B cell (primary cell): Measurements from ENCODE around the gene SHLD1. TPM values are rescaled to one million over a fixed set of nuclear protein-coding genes. Genes with fewer than 3 reads are reported as not detected.

Source experiments
- ATAC-seq: fragments of 200-7000 bp; cut with Tn5 transposase; one replicate; pipeline ENCODE4 v1.10.0; 2021; ENCODE audit warnings: low read depth, mild to moderate bottlenecking, moderate number of reproducible peaks, moderate library complexity
- CTCF ChIA-PET: fragments of 350-600 bp; sonication (Branson Sonifier 250); formaldehyde crosslinking; loops from one replicate; lab custom pipeline; 2021; ENCODE audit warnings: antibody characterized with exemption, inconsistent platforms; lab: Charles Lee
- POLR2A ChIA-PET: fragments of 350-600 bp; sonication (Branson Sonifier 250); formaldehyde crosslinking; loops from one replicate; lab custom pipeline; 2021; ENCODE audit warnings: antibody characterized with exemption; lab: Charles Lee
- DNase-seq: peaks from one replicate; pipeline ENCODE4 v3.0.0; 2013
- H2AFZ ChIP-seq: 2 replicates; pipeline ENCODE4 v1.6.1; 2012; ENCODE audit warnings: mild to moderate bottlenecking, low read depth, low read length; ENCODE audit not compliant: insufficient read depth, poor library complexity, severe bottlenecking
- H3K27ac ChIP-seq, 2 donors: 1 replicate in 1 of 2; 2 replicates in 1 of 2; pipeline ENCODE4 v1.5.1; 2012 to 2013; ENCODE audit warnings: low read length in 2 of 2, mild to moderate bottlenecking in 2 of 2, moderate library complexity in 1 of 2
- H3K27me3 ChIP-seq, 4 experiments: fragments of 200-600 bp in 1 of 4; sonication (generic) in 1 of 4; replicated peaks in 1 of 4; 1 replicate in 2 of 4; 2 replicates in 2 of 4; pipeline versions ENCODE4 v1.6.1 to v1.7.0; 2013 to 2016; ENCODE audit warnings: low read length in 3 of 4, mild to moderate bottlenecking in 2 of 4, mixed read lengths in 1 of 4, moderate library complexity in 1 of 4; ENCODE audit not compliant: insufficient read depth in 4 of 4, control insufficient read depth in 3 of 4; ENCODE audit errors: control extremely low read depth in 1 of 4
- H3K36me3 ChIP-seq, 2 experiments: replicated peaks in 1 of 2; 1 replicate in 1 of 2; 2 replicates in 1 of 2; pipeline versions ENCODE4 v1.6.1 to v1.7.1; 2013; ENCODE audit warnings: low read length in 1 of 2; ENCODE audit not compliant: insufficient read depth in 2 of 2, control insufficient read depth in 1 of 2; ENCODE audit errors: control extremely low read depth in 1 of 2, extremely low read depth in 1 of 2
- H3K4me1 ChIP-seq, 2 donors: fragments of 200-600 bp in 1 of 2; sonication (generic) in 1 of 2; 1 replicate in 1 of 2; 2 replicates in 1 of 2; pipeline versions ENCODE4 v1.5.1 to v1.6.1; 2013 to 2017; ENCODE audit warnings: low read length in 2 of 2; ENCODE audit not compliant: control insufficient read depth in 2 of 2, insufficient read depth in 2 of 2
- H3K4me2 ChIP-seq: replicated peaks from 2 replicates; pipeline ENCODE3; 2012; ENCODE audit warnings: mild to moderate bottlenecking, low read depth, low read length; ENCODE audit not compliant: poor library complexity, severe bottlenecking
- H3K4me3 ChIP-seq, 5 experiments: fragments of 200-600 bp in 1 of 5; sonication (generic) in 1 of 5; 1 replicate in 3 of 5; 2 replicates in 2 of 5; pipeline versions ENCODE4 v1.5.1 to v1.7.0; 2011 to 2016; ENCODE audit warnings: low read length in 4 of 5, mild to moderate bottlenecking in 4 of 5, low read depth in 2 of 5, control low read depth in 1 of 5, moderate library complexity in 1 of 5; ENCODE audit not compliant: insufficient read depth in 1 of 5; ENCODE audit errors: control extremely low read depth in 1 of 5, extremely low read depth in 1 of 5
- H3K79me2 ChIP-seq: fragments of 200-600 bp; sonication (generic); one replicate; pipeline ENCODE4 v1.6.0; 2016; ENCODE audit warnings: low read length; ENCODE audit not compliant: control insufficient read depth, insufficient read depth
- H3K9ac ChIP-seq: fragments of 200-600 bp; sonication (generic); 2 replicates; pipeline ENCODE4 v1.6.1; 2017; ENCODE audit warnings: mild to moderate bottlenecking, low read length, moderate library complexity
- H3K9me3 ChIP-seq, 3 donors: one replicate each; pipeline versions ENCODE4 v1.6.1 to v1.7.1; 2013; ENCODE audit warnings: low read length in 2 of 3; ENCODE audit not compliant: control insufficient read depth in 2 of 3, insufficient read depth in 1 of 3; ENCODE audit errors: control extremely low read depth in 1 of 3
- H4K20me1 ChIP-seq: 2 replicates; pipeline ENCODE4 v1.6.0; 2012; ENCODE audit warnings: mild to moderate bottlenecking, low read length; ENCODE audit not compliant: insufficient read depth, control insufficient read depth, poor library complexity, severe bottlenecking
- H3K27ac Mint-ChIP-seq: one replicate; pipeline ENCODE4 v1.8.0; 2021; ENCODE audit warnings: mixed read lengths
- H3K27me3 Mint-ChIP-seq: one replicate; pipeline ENCODE4 v1.8.0; 2021; ENCODE audit warnings: mixed read lengths
- H3K4me1 Mint-ChIP-seq: one replicate; pipeline ENCODE4 v1.8.0; 2021; ENCODE audit warnings: mixed read lengths
- H3K4me3 Mint-ChIP-seq: one replicate; pipeline ENCODE4 v1.8.0; 2021; ENCODE audit warnings: mixed read lengths
- H3K9me3 Mint-ChIP-seq: one replicate; pipeline ENCODE4 v1.8.0; 2022; ENCODE audit warnings: mixed read lengths; ENCODE audit not compliant: insufficient read depth
- EZH2 ChIP-seq: IDR thresholded peaks from 2 replicates; pipeline ENCODE4 v1.6.1; 2012; ENCODE audit warnings: borderline replicate concordance, low read depth, mild to moderate bottlenecking, moderate library complexity, low read length; ENCODE audit not compliant: insufficient read depth, poor library complexity, severe bottlenecking
- WGBS: methylation state at CpG from one replicate; pipeline ENCODE4 v1.1.5; 2013; ENCODE audit warnings: missing lambda C conversion rate; ENCODE audit not compliant: insufficient coverage; 5-methylcytosine and 5-hydroxymethylcytosine counted together
- intact Hi-C: fragments of 100-400 bp; cut with micrococcal nuclease; formaldehyde crosslinking; loops from one replicate; pipeline ENCODE4 v1.10.0; 2022
- polyA plus RNA-seq: library from polyadenylated mRNA; depleted of rRNA; stranded (reverse); fragments of >200 nt; gene quantifications from 2 replicates; pipeline ENCODE4 v1.2.3, GENCODE V29; 2012
- total RNA-seq, 2 donors: library from RNA; stranded (reverse); fragments of 120-200 nt in 1 of 2; gene quantifications; 1 replicate in 1 of 2; 2 replicates in 1 of 2; pipeline versions ENCODE4 v1.2.3 to v1.2.4, GENCODE V29; 2013 to 2022
- TF ChIP-seq, protein P1 (sequence below): fragments of 200-600 bp; IDR thresholded peaks from one replicate; pipeline ENCODE4 v1.8.0; 2022; ENCODE audit warnings: antibody characterized with exemption, mild to moderate bottlenecking

Gene SHLD1
- total and polyA plus RNA-seq, 2 donors (not counting 1 experiment from before 2014, with no cell fraction given) = 15.4 to 18.5 TPM

DNA sequence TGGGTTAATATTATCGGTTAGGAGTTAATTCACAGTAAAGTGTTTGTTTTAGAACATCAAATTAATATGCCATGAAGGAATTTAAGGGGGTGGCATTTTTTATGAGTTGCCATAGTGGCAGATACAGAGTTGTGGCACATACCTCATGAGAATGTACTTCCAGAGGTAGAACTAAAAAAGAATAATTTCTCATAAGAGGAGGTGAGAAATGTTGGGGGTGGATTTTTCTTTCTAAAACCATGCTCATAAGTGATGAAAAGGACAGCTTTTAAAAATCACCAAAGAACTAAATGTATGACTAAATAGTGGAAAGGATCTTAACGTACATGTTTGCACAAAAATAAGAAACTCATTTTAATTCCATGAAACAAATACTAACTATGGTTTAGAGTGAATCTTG lies 58.7 kb downstream of the SHLD1 start:
- ChIA-PET CTCF (interaction anchor here (1.1 to 2.9 kb wide), 2 partner anchors 252 to 280 kb away, joined by 3 to 7 read pairs; no protein-coding TSS in a partner anchor), POLR2A (no interaction called here)
- peaks cover 22% of the 10 kb centered on the region for H3K4me1 Mint-ChIP-seq

DNA sequence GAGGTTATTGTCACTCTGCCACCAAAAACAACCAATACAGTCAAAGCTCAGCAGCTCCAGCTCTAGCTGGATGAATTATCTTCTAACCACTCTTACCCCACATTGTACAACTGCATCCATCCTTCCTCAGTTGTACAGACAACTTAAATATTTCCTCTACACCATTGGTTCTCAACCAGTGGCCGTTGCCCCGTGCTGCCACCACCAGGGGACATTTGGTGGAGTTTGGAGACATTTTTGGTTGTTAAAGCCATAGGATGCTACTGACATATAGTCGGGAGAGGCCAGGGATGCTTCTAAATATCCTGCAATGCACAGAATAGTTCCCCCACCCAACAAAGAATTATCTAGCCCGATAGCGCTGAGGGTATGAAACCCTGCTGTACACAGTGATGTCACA lies 59.3 kb downstream of the SHLD1 start:
- no peaks in the 10 kb centered on the region for H4K20me1 ChIP-seq
- H3K27me3 ChIP-seq = no peaks in the 10 kb centered on the region
- intact Hi-C loops = no loop called here
- no peak for ATAC-seq
- peaks cover 0 to 2% of the 10 kb centered on the region in 2 experiments for H3K36me3 ChIP-seq
- H3K79me2 ChIP-seq = peaks cover 11% of the 10 kb centered on the region
- no peak overlapping the region for H2AFZ ChIP-seq
- ChIA-PET POLR2A (no interaction called here), CTCF (no interaction called here)
- no peak for TF ChIP-seq EZH2
- TF ChIP-seq, protein P1, sequence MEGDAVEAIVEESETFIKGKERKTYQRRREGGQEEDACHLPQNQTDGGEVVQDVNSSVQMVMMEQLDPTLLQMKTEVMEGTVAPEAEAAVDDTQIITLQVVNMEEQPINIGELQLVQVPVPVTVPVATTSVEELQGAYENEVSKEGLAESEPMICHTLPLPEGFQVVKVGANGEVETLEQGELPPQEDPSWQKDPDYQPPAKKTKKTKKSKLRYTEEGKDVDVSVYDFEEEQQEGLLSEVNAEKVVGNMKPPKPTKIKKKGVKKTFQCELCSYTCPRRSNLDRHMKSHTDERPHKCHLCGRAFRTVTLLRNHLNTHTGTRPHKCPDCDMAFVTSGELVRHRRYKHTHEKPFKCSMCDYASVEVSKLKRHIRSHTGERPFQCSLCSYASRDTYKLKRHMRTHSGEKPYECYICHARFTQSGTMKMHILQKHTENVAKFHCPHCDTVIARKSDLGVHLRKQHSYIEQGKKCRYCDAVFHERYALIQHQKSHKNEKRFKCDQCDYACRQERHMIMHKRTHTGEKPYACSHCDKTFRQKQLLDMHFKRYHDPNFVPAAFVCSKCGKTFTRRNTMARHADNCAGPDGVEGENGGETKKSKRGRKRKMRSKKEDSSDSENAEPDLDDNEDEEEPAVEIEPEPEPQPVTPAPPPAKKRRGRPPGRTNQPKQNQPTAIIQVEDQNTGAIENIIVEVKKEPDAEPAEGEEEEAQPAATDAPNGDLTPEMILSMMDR = no peak
- no peak overlapping the region for H3K27ac ChIP-seq
- H3K27me3 Mint-ChIP-seq = no peaks in the 10 kb centered on the region
- H3K4me1 ChIP-seq = peaks cover 4 to 12% of the 10 kb centered on the region in 2 donors
- H3K9ac ChIP-seq = no peak overlapping the region
- no peak overlapping the region for H3K4me3 Mint-ChIP-seq
- no peak for DNase-seq
- no CpG with 5 or more reads among the region's 5 CpGs for WGBS
- H3K9me3 ChIP-seq = no peaks in the 10 kb centered on the region
- H3K9me3 Mint-ChIP-seq = no peaks in the 10 kb centered on the region
- no peak overlapping the region for H3K27ac Mint-ChIP-seq
- no peak overlapping the region for H3K4me2 ChIP-seq
- no peak overlapping the region for H3K4me3 ChIP-seq
- peaks cover 18% of the 10 kb centered on the region for H3K4me1 Mint-ChIP-seq

More for the DNA sequence above, 58.7 kb downstream of the SHLD1 start:
- intact Hi-C loops = no loop called here
- H3K9me3 ChIP-seq = no peaks in the 10 kb centered on the region
- H3K27ac ChIP-seq = no peak overlapping the region
- peaks cover 7 to 18% of the 10 kb centered on the region in 2 donors for H3K4me1 ChIP-seq
- no peak overlapping the region for H3K27ac Mint-ChIP-seq
- no peak overlapping the region for H2AFZ ChIP-seq
- no peaks in the 10 kb centered on the region for H3K27me3 ChIP-seq
- DNase-seq (no peak), ATAC-seq (no peak)
- TF ChIP-seq, protein P1 = no peak
- no peak for TF ChIP-seq EZH2
- no peaks in the 10 kb centered on the region for H3K27me3 Mint-ChIP-seq
- no peaks in the 10 kb centered on the region for H3K9me3 Mint-ChIP-seq
- H3K79me2 ChIP-seq = peaks cover 12% of the 10 kb centered on the region
- WGBS = 100% methylated on average over 1 of the region's 2 CpGs
- peaks cover 0 to 2% of the 10 kb centered on the region in 2 experiments for H3K36me3 ChIP-seq
- no peak overlapping the region for H3K4me3 Mint-ChIP-seq
- H4K20me1 ChIP-seq = no peaks in the 10 kb centered on the region
- no peak overlapping the region for H3K4me3 ChIP-seq
- H3K9ac ChIP-seq = no peak overlapping the region
- H3K4me2 ChIP-seq = no peak overlapping the region
